ENCODE results near the gene GATAD2A. TPM values are rescaled to one million over a fixed set of nuclear protein-coding genes. Genes with fewer than 3 reads are reported as not detected.

The GATAD2A gene
- total RNA-seq, 1 donor from 2014 or later: 75.6 TPM

GRCh38 chr19:19432732-19433131 is 27.3 kb downstream of the GATAD2A start:
- Mint-ChIP-seq H3K4me1 (ENCODE audit: unreplicated experiment) (peaks cover 13% of the 10 kb centered on the region), H3K36me3 (ENCODE audit: unreplicated experiment) (no peaks in the 10 kb centered on the region), H3K27me3 (ENCODE audit: unreplicated experiment) (no peaks in the 10 kb centered on the region)

DNA sequence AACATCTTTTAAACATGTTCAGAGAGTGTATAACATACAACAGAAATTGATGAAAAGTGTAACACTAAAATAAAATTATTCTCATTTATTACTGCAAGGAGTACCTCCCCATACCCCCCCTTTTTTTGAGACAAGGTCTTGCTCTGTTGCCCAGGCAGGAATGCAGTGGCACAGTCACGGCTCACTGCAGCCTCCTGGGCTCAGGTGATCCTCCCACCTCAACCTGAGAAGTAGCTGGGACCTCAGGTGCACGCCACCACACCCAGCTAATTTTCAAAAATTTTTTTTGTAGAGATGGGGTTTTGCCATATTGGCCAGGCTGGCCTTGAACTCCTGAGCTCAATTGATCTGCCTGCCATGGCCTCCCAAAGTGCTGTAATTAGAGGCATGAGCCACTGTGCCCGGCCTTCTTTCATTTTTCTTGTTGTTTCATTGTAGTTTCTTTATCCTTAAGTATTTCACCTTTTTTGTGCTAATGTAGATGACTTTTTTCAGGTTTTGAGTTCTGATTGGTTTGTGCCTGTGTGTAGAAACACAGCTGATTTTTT is 28.3 kb downstream of the GATAD2A start:
- Mint-ChIP-seq H3K27me3 (ENCODE audit: unreplicated experiment) (no peaks in the 10 kb centered on the region), H3K36me3 (ENCODE audit: unreplicated experiment) (no peaks in the 10 kb centered on the region), H3K4me1 (ENCODE audit: unreplicated experiment) (peaks cover 10% of the 10 kb centered on the region), H3K27ac (ENCODE audit: unreplicated experiment) (no peak overlapping the region), H3K9me3 (ENCODE audit: unreplicated experiment) (no peaks in the 10 kb centered on the region), H3K4me3 (ENCODE audit: unreplicated experiment) (no peak overlapping the region)
- no peak for DNase-seq (ENCODE audit: extremely low spot score, unreplicated experiment)
- TF ChIP-seq, protein P1, sequence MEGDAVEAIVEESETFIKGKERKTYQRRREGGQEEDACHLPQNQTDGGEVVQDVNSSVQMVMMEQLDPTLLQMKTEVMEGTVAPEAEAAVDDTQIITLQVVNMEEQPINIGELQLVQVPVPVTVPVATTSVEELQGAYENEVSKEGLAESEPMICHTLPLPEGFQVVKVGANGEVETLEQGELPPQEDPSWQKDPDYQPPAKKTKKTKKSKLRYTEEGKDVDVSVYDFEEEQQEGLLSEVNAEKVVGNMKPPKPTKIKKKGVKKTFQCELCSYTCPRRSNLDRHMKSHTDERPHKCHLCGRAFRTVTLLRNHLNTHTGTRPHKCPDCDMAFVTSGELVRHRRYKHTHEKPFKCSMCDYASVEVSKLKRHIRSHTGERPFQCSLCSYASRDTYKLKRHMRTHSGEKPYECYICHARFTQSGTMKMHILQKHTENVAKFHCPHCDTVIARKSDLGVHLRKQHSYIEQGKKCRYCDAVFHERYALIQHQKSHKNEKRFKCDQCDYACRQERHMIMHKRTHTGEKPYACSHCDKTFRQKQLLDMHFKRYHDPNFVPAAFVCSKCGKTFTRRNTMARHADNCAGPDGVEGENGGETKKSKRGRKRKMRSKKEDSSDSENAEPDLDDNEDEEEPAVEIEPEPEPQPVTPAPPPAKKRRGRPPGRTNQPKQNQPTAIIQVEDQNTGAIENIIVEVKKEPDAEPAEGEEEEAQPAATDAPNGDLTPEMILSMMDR (IDR thresholded peaks at IDR 0.05): no peak

More at GRCh38 chr19:19432732-19433131, 27.3 kb downstream of the GATAD2A start:
- no peak for DNase-seq (ENCODE audit: extremely low spot score, unreplicated experiment)
- Mint-ChIP-seq H3K9me3 (ENCODE audit: unreplicated experiment) (no peaks in the 10 kb centered on the region), H3K4me3 (ENCODE audit: unreplicated experiment) (no peak overlapping the region), H3K27ac (ENCODE audit: unreplicated experiment) (no peak overlapping the region)
- TF ChIP-seq, protein P1 (IDR thresholded peaks at IDR 0.05): no peak

- Mint-ChIP-seq H3K4me1 (ENCODE audit: unreplicated experiment) (peaks cover 10% of the 10 kb centered on the region), H3K27me3 (ENCODE audit: unreplicated experiment) (no peaks in the 10 kb centered on the region), H3K9me3 (ENCODE audit: unreplicated experiment) (no peaks in the 10 kb centered on the region), H3K36me3 (ENCODE audit: unreplicated experiment) (no peaks in the 10 kb centered on the region), H3K4me3 (ENCODE audit: unreplicated experiment) (no peak overlapping the region), H3K27ac (ENCODE audit: unreplicated experiment) (no peak overlapping the region)
- TF ChIP-seq, protein P1 (IDR thresholded peaks at IDR 0.05): no peak
- DNase-seq (ENCODE audit: extremely low spot score, unreplicated experiment): no peak
These were observed 29.1 kb downstream of the GATAD2A start for GRCh38 chr19:19434483-19435045.

DNA sequence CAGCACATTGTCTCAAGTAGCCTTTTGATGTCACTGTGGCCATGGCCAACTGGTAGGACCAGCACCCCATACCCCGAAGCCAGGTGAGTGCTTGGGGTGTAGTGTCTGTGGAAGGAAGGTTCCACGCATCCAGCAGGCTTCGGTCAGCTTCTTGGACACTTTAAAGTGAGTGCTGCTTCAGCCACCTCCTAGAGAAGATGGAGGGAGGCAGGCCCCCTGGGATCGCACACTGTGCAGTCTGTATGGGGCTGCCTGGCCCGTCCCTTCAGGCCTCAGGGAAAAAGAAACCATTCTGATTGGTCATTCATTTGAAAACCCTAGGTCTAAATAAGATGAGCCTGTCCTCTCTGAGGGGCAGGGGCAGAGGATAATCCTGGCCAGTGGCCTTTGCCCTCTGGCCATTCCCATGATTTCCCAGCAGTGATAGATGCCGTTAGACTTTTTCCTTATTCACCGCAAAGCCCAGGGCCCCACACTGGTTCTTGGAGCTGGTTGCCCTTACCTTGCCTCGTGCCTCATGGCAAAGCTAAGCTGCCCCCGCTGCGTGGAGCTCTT is 30.7 kb downstream of the GATAD2A start:
- H3K27me3 Mint-ChIP-seq (ENCODE audit: unreplicated experiment): no peaks in the 10 kb centered on the region
- H3K9me3 Mint-ChIP-seq (ENCODE audit: unreplicated experiment): no peaks in the 10 kb centered on the region
- no peaks in the 10 kb centered on the region for H3K36me3 Mint-ChIP-seq (ENCODE audit: unreplicated experiment)
- TF ChIP-seq, protein P1 (IDR thresholded peaks at IDR 0.05): no peak
- peaks cover 11% of the 10 kb centered on the region for H3K4me1 Mint-ChIP-seq (ENCODE audit: unreplicated experiment)
- no peak for DNase-seq (ENCODE audit: extremely low spot score, unreplicated experiment)
- no peak overlapping the region for H3K27ac Mint-ChIP-seq (ENCODE audit: unreplicated experiment)
- no peak overlapping the region for H3K4me3 Mint-ChIP-seq (ENCODE audit: unreplicated experiment)

DNA sequence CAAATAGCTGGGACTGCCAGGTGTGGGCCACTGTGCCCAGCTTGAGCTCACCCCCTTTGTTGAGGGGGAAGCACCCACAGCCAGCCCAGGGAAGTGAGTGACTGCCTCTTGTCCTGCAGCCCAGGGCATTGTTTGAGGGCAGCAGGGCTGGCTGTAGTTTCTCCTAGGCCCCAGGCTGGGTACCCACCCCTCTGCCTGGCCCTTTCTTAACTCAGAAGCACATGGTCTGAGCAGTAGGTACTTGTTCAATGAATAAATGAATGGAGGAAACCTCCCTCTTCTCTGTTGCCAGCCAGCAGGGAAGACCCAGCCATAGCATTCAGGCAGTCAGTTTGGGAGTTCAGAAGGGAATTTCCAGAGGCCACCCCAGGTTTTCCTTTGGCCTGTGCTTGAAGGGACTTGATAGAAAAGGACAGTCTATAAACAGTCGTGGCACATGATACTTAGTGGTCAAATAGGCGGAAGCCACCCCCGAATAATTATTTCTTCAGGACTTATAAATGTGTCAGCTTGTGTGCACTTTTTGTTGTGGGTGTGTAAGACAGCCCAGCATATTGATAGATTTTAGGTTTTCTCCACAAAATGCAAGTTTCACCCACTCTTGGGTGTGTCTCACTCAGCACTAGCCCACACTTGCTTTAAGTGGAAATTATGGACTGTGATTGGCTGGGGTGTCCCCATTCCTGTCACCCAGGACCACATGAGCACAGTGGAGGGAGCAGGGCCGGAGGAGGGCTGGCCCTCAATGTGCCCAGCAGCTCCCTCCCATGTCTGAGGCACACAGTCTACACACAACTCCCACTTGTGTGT is 33.1 kb downstream of the GATAD2A start:
- no peaks in the 10 kb centered on the region for H3K9me3 Mint-ChIP-seq (ENCODE audit: unreplicated experiment)
- TF ChIP-seq, protein P1 (IDR thresholded peaks at IDR 0.05): no peak

More for the DNA sequence above, 33.1 kb downstream of the GATAD2A start:
- DNase-seq (ENCODE audit: extremely low spot score, unreplicated experiment): no peak
- Mint-ChIP-seq H3K27ac (ENCODE audit: unreplicated experiment) (no peak overlapping the region), H3K4me1 (ENCODE audit: unreplicated experiment) (peaks cover 3% of the 10 kb centered on the region), H3K4me3 (ENCODE audit: unreplicated experiment) (no peak overlapping the region), H3K27me3 (ENCODE audit: unreplicated experiment) (no peaks in the 10 kb centered on the region), H3K36me3 (ENCODE audit: unreplicated experiment) (no peaks in the 10 kb centered on the region)
